HepG2 (cell line): ENCODE measurements around the gene ASPM. TPM values are rescaled to one million over a fixed set of nuclear protein-coding genes. Genes with fewer than 3 reads are reported as not detected.

Source experiments
- ATAC-seq: fragments of 200-7000 bp; cut with Tn5 transposase; 3 replicates; pipeline ENCODE4 v1.9.1; 2020; ENCODE audit warnings: mild to moderate bottlenecking, moderate library complexity
- BruUV-seq: library from RNA; stranded (reverse); fragments of 400-500 nt; replicated peaks from 2 replicates; lab custom pipeline; 2021; lab: Mats Ljungman, UMichigan
- CTCF ChIA-PET: fragments of 300-600 bp; formaldehyde crosslinking; extraction: SDS; loops from one replicate; lab custom pipeline; 2021; ENCODE audit warnings: low total read pairs, inconsistent platforms, low intra/inter-chr PET ratio; lab: Yijun Ruan, JAX
- POLR2A ChIA-PET: fragments of 350-600 bp; sonication (Branson Sonifier 250); formaldehyde crosslinking; loops from one replicate; lab custom pipeline; 2020; ENCODE audit warnings: antibody characterized with exemption, inconsistent platforms; lab: Yijun Ruan, JAX
- DNase-seq: peaks from one replicate; pipeline ENCODE4 v3.0.0-alpha.2; 2015; ENCODE audit warnings: low spot score
- FAIRE-seq: peaks from 3 replicates; lab custom pipeline; 2011; peaks lifted over from hg19 to GRCh38; lab: Jason Lieb, UNC
- H2AFZ ChIP-seq: one replicate; pipeline ENCODE4 v1.6.1; 2011; ENCODE audit warnings: low read length, inconsistent platforms
- H3K27ac ChIP-seq: fragments of 300-600 bp; 3 replicates; pipeline ENCODE4 v1.8.0; 2011; ENCODE audit warnings: mixed run types, mild to moderate bottlenecking, mixed read lengths, low read length, inconsistent platforms; ENCODE audit not compliant: insufficient read depth; ENCODE audit errors: extremely low read length
- H3K27me3 ChIP-seq, 2 experiments: fragments of 200-600 bp in 1 of 2; 2 replicates in 1 of 2; 3 replicates in 1 of 2; pipeline versions ENCODE4 v1.6.0 to v1.8.0; 2011; ENCODE audit warnings: low read length in 2 of 2, mild to moderate bottlenecking in 2 of 2, moderate library complexity in 2 of 2, inconsistent platforms in 1 of 2; ENCODE audit not compliant: insufficient read depth in 2 of 2, control insufficient read depth in 1 of 2
- H3K36me3 ChIP-seq, 2 experiments: fragments of 200-600 bp in 1 of 2; replicated peaks in 1 of 2; 2 replicates in 1 of 2; 3 replicates in 1 of 2; pipeline versions ENCODE4 v1.5.1 to v1.8.0; 2011; ENCODE audit warnings: low read length in 2 of 2, inconsistent platforms in 1 of 2; ENCODE audit not compliant: insufficient read depth in 2 of 2, control insufficient read depth in 1 of 2
- H3K4me1 ChIP-seq: 2 replicates; pipeline ENCODE4 v1.5.1; 2012; ENCODE audit warnings: low read length, inconsistent platforms; ENCODE audit not compliant: insufficient read depth
- H3K4me2 ChIP-seq: 2 replicates; pipeline ENCODE4 v1.6.0; 2011; ENCODE audit warnings: low read depth, low read length, inconsistent platforms
- H3K4me3 ChIP-seq, 3 experiments: fragments of 200-600 bp in 1 of 3; sonication (generic), shearing (Covaris generic) in 1 of 3; replicated peaks in 1 of 3; 2 replicates each; pipeline ENCODE4 v1.5.1; 2011 to 2016; ENCODE audit warnings: low read length in 3 of 3, inconsistent platforms in 2 of 3, low read depth in 2 of 3, mild to moderate bottlenecking in 2 of 3, control low read depth in 1 of 3, mixed read lengths in 1 of 3; ENCODE audit not compliant: insufficient read depth in 1 of 3
- H3K79me2 ChIP-seq: one replicate; pipeline ENCODE4 v1.6.1; 2011; ENCODE audit warnings: low read length, inconsistent platforms; ENCODE audit not compliant: insufficient read depth
- H3K9ac ChIP-seq: 2 replicates; pipeline ENCODE4 v1.6.0; 2011; ENCODE audit warnings: mild to moderate bottlenecking, low read depth, low read length, inconsistent platforms; ENCODE audit not compliant: insufficient read depth
- H3K9me3 ChIP-seq: 2 replicates; pipeline ENCODE4 v1.5.1; 2012; ENCODE audit warnings: mild to moderate bottlenecking, low read length
- H4K20me1 ChIP-seq: 2 replicates; pipeline ENCODE4 v1.6.0; 2011; ENCODE audit warnings: inconsistent platforms, mild to moderate bottlenecking, low read length, moderate library complexity; ENCODE audit not compliant: insufficient read depth
- HOXD1 ChIP-seq: sonication (generic); formaldehyde crosslinking; IDR thresholded peaks from 2 replicates; pipeline ENCODE4 v1.5.0; 2020; ENCODE audit warnings: missing genetic modification reagents
- MED1 ChIP-seq: sonication (generic); formaldehyde crosslinking; IDR thresholded peaks from 2 replicates; pipeline ENCODE4 v1.4.0; 2020; ENCODE audit warnings: missing genetic modification reagents
- MTF1 ChIP-seq: sonication (generic); formaldehyde crosslinking; IDR thresholded peaks from 2 replicates; pipeline ENCODE4 v1.5.0; 2020; ENCODE audit warnings: missing genetic modification reagents
- PAWR ChIP-seq: sonication (generic); formaldehyde crosslinking; IDR thresholded peaks from 2 replicates; pipeline ENCODE4 v1.4.0; 2020; ENCODE audit warnings: missing genetic modification reagents, mild to moderate bottlenecking, borderline replicate concordance
- RAD21 ChIP-seq: fragments of 450-650 bp; formaldehyde crosslinking; IDR thresholded peaks from 2 replicates; pipeline ENCODE4 v1.5.0; 2020; ENCODE audit warnings: mild to moderate bottlenecking
- RELA ChIP-seq: sonication (generic); formaldehyde crosslinking; IDR thresholded peaks from 2 replicates; pipeline ENCODE4 v1.4.0; 2020; ENCODE audit warnings: missing genetic modification reagents
- TBX3 ChIP-seq: fragments of 450-650 bp; IDR thresholded peaks from 2 replicates; pipeline ENCODE4 v1.6.1; 2017; ENCODE audit warnings: antibody characterized with exemption, mild to moderate bottlenecking, inconsistent platforms, borderline replicate concordance
- ZNF3 ChIP-seq: IDR thresholded peaks from 2 replicates; pipeline ENCODE4 v1.7.0; 2017; ENCODE audit warnings: inconsistent platforms
- ZNF607 ChIP-seq: sonication (generic); formaldehyde crosslinking; IDR thresholded peaks from 2 replicates; pipeline ENCODE4 v1.5.1; 2020; ENCODE audit warnings: missing genetic modification reagents, mild to moderate bottlenecking, borderline replicate concordance
- in situ Hi-C: cut with HindIII; loops from 2 replicates; pipeline ENCODE4 v1.10.0; 2017; ENCODE audit warnings: low pct_unique_long_range_greater_than_20kb; ENCODE audit not compliant: extremely low pct_ligation_motif_present
- intact Hi-C: fragments of 100-400 bp; cut with micrococcal nuclease; formaldehyde crosslinking; loops from one replicate; pipeline ENCODE4 v1.10.0; 2022; ENCODE audit not compliant: unreplicated experiment
- polyA plus RNA-seq, 8 experiments: library from polyadenylated mRNA; depleted of rRNA in 3 of 8; stranded (reverse) in 7 of 8; unstranded in 1 of 8; fragments of >200 nt; fragmentation: Illumina TruSeq in 4 of 8; extraction: Trizol in 4 of 8; gene quantifications; 2 replicates each; pipeline versions ENCODE4 v1.2.1 to v1.2.3, GENCODE V29; 2011 to 2016; ENCODE audit warnings: low read depth in 4 of 8, missing spikeins in 1 of 8, mixed read lengths in 1 of 8; ENCODE audit not compliant: insufficient read depth in 1 of 8
- total RNA-seq, 5 experiments: library from RNA; depleted of rRNA; stranded (reverse); fragments of >200 nt; fragmentation: Illumina TruSeq; extraction: Trizol; gene quantifications; 2 replicates each; pipeline ENCODE4 v1.2.3, GENCODE V29; 2016; ENCODE audit warnings: low read depth in 1 of 5
- TF ChIP-seq, protein P1 (sequence below): sonication (generic); formaldehyde crosslinking; conservative IDR thresholded peaks from 2 replicates; pipeline ENCODE4 v1.4.0; 2020; ENCODE audit warnings: missing genetic modification reagents
- TF ChIP-seq, protein P2 (sequence below): sonication (generic); formaldehyde crosslinking; IDR thresholded peaks from 2 replicates; pipeline ENCODE4 v1.4.0; 2020; ENCODE audit warnings: missing genetic modification reagents

The ASPM gene
- total and polyA plus RNA-seq, 2 of the 13 experiments (the other 11 are each of a cell fraction or from before 2014, with no cell fraction given) = 7.7 to 29.1 TPM

DNA sequence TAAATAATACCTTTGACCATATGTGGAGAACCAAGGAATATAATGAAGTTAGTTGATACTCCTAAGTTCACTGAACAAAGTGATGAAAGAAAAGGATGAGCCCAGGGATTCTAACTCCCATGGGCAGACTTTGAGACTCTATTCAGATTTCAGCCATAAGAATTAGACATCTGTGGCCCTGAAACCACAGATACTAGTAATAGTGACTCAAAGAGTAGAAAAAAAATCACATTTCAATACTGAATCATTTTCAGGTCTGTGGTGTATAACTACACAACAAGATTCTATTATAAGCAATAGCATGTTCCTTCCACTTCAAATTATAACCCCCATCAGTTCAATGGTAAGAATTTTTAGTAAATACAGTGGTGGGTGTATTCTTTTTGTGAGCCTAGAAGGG, 63.0 kb downstream of the ASPM start:
- Histone ChIP-seq H3K27me3 (no peaks in the 10 kb centered on the region), H3K36me3 (peaks cover 1 to 27% of the 10 kb centered on the region in 2 experiments; a peak in 4 of 5 replicates), H2AFZ (no peak overlapping the region), H3K4me1 (no peaks in the 10 kb centered on the region), H3K9ac (no peak overlapping the region), H3K27ac (no peak overlapping the region), H4K20me1 (no peaks in the 10 kb centered on the region), H3K9me3 (peaks cover 23% of the 10 kb centered on the region), H3K79me2 (no peaks in the 10 kb centered on the region), H3K4me2 (no peak overlapping the region), H3K4me3 (no peak overlapping the region)
- BruUV-seq = no TSS peak
- TF ChIP-seq MED1 (CRISPR knock-in tag) (no peak), RELA (no peak), ZNF607 (CRISPR knock-in tag) (no peak), ZNF3 (CRISPR knock-in tag) (no peak), MTF1 (CRISPR knock-in tag) (no peak), PAWR (CRISPR knock-in tag) (no peak), TBX3 (no peak), HOXD1 (CRISPR knock-in tag) (no peak), RAD21 (no peak)
- TF ChIP-seq, protein P1, sequence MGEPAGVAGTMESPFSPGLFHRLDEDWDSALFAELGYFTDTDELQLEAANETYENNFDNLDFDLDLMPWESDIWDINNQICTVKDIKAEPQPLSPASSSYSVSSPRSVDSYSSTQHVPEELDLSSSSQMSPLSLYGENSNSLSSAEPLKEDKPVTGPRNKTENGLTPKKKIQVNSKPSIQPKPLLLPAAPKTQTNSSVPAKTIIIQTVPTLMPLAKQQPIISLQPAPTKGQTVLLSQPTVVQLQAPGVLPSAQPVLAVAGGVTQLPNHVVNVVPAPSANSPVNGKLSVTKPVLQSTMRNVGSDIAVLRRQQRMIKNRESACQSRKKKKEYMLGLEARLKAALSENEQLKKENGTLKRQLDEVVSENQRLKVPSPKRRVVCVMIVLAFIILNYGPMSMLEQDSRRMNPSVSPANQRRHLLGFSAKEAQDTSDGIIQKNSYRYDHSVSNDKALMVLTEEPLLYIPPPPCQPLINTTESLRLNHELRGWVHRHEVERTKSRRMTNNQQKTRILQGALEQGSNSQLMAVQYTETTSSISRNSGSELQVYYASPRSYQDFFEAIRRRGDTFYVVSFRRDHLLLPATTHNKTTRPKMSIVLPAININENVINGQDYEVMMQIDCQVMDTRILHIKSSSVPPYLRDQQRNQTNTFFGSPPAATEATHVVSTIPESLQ (CRISPR knock-in tag) = no peak
- TF ChIP-seq, protein P2, sequence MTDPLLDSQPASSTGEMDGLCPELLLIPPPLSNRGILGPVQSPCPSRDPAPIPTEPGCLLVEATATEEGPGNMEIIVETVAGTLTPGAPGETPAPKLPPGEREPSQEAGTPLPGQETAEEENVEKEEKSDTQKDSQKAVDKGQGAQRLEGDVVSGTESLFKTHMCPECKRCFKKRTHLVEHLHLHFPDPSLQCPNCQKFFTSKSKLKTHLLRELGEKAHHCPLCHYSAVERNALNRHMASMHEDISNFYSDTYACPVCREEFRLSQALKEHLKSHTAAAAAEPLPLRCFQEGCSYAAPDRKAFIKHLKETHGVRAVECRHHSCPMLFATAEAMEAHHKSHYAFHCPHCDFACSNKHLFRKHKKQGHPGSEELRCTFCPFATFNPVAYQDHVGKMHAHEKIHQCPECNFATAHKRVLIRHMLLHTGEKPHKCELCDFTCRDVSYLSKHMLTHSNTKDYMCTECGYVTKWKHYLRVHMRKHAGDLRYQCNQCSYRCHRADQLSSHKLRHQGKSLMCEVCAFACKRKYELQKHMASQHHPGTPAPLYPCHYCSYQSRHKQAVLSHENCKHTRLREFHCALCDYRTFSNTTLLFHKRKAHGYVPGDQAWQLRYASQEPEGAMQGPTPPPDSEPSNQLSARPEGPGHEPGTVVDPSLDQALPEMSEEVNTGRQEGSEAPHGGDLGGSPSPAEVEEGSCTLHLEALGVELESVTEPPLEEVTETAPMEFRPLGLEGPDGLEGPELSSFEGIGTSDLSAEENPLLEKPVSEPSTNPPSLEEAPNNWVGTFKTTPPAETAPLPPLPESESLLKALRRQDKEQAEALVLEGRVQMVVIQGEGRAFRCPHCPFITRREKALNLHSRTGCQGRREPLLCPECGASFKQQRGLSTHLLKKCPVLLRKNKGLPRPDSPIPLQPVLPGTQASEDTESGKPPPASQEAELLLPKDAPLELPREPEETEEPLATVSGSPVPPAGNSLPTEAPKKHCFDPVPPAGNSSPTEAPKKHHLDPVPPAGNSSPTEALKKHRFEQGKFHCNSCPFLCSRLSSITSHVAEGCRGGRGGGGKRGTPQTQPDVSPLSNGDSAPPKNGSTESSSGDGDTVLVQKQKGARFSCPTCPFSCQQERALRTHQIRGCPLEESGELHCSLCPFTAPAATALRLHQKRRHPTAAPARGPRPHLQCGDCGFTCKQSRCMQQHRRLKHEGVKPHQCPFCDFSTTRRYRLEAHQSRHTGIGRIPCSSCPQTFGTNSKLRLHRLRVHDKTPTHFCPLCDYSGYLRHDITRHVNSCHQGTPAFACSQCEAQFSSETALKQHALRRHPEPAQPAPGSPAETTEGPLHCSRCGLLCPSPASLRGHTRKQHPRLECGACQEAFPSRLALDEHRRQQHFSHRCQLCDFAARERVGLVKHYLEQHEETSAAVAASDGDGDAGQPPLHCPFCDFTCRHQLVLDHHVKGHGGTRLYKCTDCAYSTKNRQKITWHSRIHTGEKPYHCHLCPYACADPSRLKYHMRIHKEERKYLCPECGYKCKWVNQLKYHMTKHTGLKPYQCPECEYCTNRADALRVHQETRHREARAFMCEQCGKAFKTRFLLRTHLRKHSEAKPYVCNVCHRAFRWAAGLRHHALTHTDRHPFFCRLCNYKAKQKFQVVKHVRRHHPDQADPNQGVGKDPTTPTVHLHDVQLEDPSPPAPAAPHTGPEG = no peak
- no peak for ATAC-seq
- FAIRE-seq = no peak
- in situ Hi-C loops = no loop called here
- ChIA-PET POLR2A (no interaction called here), CTCF (no interaction called here)
- intact Hi-C loops = no loop called here
- DNase-seq = no peak
